Prostate gland (tissue), 2 donors: ENCODE measurements around the gene MYH6. TPM values are rescaled to one million over a fixed set of nuclear protein-coding genes. Genes with fewer than 3 reads are reported as not detected.

Source experiments
- DNase-seq: peaks from one replicate; pipeline ENCODE4 v3.0.0-alpha.2; 2019; ENCODE audit warnings: low spot score
- H3K27ac ChIP-seq, 2 donors: fragments of 200-600 bp; sonication (generic); 2 replicates each; pipeline ENCODE4 v1.5.1; 2017 to 2019
- H3K27me3 ChIP-seq: fragments of 200-600 bp; sonication (generic); replicated peaks from 2 replicates; pipeline ENCODE4 v1.5.1; 2019; ENCODE audit not compliant: insufficient read depth
- H3K36me3 ChIP-seq, 2 donors: fragments of 200-600 bp; sonication (generic); 1 replicate in 1 of 2; 2 replicates in 1 of 2; pipeline versions ENCODE4 v1.5.1 to v1.8.1; 2017 to 2019
- H3K4me1 ChIP-seq: fragments of 200-600 bp; sonication (generic); replicated peaks from 2 replicates; pipeline ENCODE4 v1.5.1; 2019
- H3K4me3 ChIP-seq, 2 donors: fragments of 200-600 bp; sonication (generic); 2 replicates each; pipeline ENCODE4 v1.5.1; 2017 to 2019
- H3K9me3 ChIP-seq: fragments of 200-600 bp; sonication (generic); 2 replicates; pipeline ENCODE4 v1.5.1; 2017
- CTCF ChIP-seq, 4 experiments: fragments of 200-600 bp in 2 of 4; fragments of 450-650 bp in 2 of 4; sonication (generic) in 2 of 4; IDR thresholded peaks; 1 replicate in 3 of 4; 2 replicates in 1 of 4; pipeline ENCODE4 v1.5.1; 2016 to 2019; ENCODE audit warnings: antibody characterized with exemption in 4 of 4, mild to moderate bottlenecking in 2 of 4, moderate library complexity in 2 of 4
- POLR2A ChIP-seq: fragments of 450-650 bp; IDR thresholded peaks from one replicate; pipeline ENCODE4 v1.6.1; 2016; ENCODE audit warnings: antibody characterized with exemption, mild to moderate bottlenecking
- POLR2AphosphoS5 ChIP-seq: sonication (generic); formaldehyde crosslinking; IDR thresholded peaks from one replicate; pipeline ENCODE4 v1.6.1; 2017; ENCODE audit warnings: antibody characterized with exemption
- WGBS: methylation state at CpG from one replicate; pipeline ENCODE4 v1.1.5; 2018; 5-methylcytosine and 5-hydroxymethylcytosine counted together
- intact Hi-C: fragments of 100-400 bp; cut with DNase I; formaldehyde crosslinking; loops from one replicate; pipeline ENCODE4 v1.14.2; 2022
- total RNA-seq, 2 donors: library from RNA; depleted of rRNA; stranded (reverse); fragments of >200 nt; gene quantifications; one replicate each; pipeline ENCODE4 v1.1.0, GENCODE V29; 2016

The MYH6 gene
- total RNA-seq, 2 donors from 2014 or later, result 3.1 TPM; not detected in 1

- no peak for DNase-seq
- H3K9me3 ChIP-seq, result no peaks in the 10 kb centered on the region
- H3K27ac ChIP-seq, result no peak overlapping the region
- 65% methylated on average over 3 of the region's 3 CpGs for WGBS
- H3K27me3 ChIP-seq, result no peaks in the 10 kb centered on the region
- H3K36me3 ChIP-seq, result no peaks in the 10 kb centered on the region
- no peaks in the 10 kb centered on the region for H3K4me1 ChIP-seq
- TF ChIP-seq CTCF (IDR thresholded peaks at IDR 0.05), result no peak
- no peak for TF ChIP-seq POLR2AphosphoS5
- TF ChIP-seq POLR2A, result no peak
- no peak overlapping the region for H3K4me3 ChIP-seq
- intact Hi-C loops, result no loop called here
These were observed 6.2 kb upstream of the MYH6 start for GRCh38 chr14:23414254-23414653.

GRCh38 chr14:23413681-23414080, 5.6 kb upstream of the MYH6 start:
- H3K27ac ChIP-seq, result no peak overlapping the region
- no peak overlapping the region for H3K4me3 ChIP-seq
- no peaks in the 10 kb centered on the region for H3K9me3 ChIP-seq
- intact Hi-C loops, result no loop called here
- no peak for TF ChIP-seq POLR2A
- no peak for TF ChIP-seq POLR2AphosphoS5
- TF ChIP-seq CTCF (IDR thresholded peaks at IDR 0.05), result no peak
- DNase-seq, result no peak
- no peaks in the 10 kb centered on the region for H3K27me3 ChIP-seq
- no peaks in the 10 kb centered on the region for H3K36me3 ChIP-seq
- no peaks in the 10 kb centered on the region for H3K4me1 ChIP-seq
- WGBS, result 96% methylated on average over 12 of the region's 16 CpGs

DNA sequence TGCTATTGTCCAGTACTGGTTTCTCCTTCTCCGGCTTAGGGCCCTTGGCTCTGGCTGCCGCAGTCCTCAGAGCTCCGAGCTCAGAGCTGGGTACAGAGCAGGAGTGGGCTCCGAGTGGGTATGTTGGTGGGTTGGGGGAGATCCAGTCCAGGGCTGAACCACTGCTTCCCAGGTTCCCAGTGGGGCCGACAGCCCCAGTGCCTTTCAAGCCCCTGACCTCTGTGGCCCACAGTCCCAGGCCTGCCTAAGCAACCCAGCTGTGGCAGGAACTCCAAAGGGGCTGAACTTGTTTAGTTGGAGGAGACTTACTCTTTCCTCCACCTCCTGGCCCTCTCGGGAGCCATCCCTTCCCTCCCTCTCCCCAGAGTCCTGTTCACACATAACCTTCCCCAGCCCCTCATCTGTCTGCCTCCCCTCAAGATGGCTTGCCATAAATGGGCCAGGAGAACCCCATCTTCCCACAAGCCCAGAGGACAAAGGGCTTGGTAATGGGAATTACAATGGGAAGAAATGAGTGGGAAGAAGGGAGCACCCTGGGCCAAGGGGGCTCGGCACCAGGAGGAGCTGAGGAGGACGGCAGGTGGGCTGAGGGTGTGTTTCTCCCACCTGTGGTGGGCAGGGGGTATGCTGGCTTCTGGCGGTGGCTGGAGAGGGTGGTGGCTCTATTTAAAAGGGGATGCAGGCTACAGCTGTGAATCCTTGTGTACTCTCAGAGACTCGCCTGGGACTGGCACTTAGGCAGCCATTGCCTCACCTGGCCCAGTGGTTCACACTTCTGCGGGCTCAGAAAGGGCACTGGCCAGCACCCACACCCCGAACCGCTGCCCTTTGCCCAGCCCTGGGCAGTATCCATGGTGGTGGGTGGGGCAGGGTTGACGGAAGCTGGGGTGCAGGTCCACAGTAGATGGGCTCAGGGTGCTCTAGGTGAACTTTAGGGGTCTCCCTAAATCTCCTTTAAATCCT, 3.8 kb upstream of the MYH6 start:
- H3K4me1 ChIP-seq, result no peaks in the 10 kb centered on the region
- H3K36me3 ChIP-seq, result no peaks in the 10 kb centered on the region
- H3K4me3 ChIP-seq, result no peak overlapping the region
- TF ChIP-seq POLR2A, result no peak
- no peak for TF ChIP-seq CTCF (IDR thresholded peaks at IDR 0.05)
- TF ChIP-seq POLR2AphosphoS5, result no peak
- intact Hi-C loops, result no loop called here
- no peak for DNase-seq
- no peaks in the 10 kb centered on the region for H3K9me3 ChIP-seq
- no peak overlapping the region for H3K27ac ChIP-seq
- WGBS, result 80% methylated on average over 14 of the region's 14 CpGs
- H3K27me3 ChIP-seq, result no peaks in the 10 kb centered on the region

GRCh38 chr14:23409966-23410635, 2.0 kb upstream of the MYH6 start:
- Histone ChIP-seq H3K4me3 (no peak overlapping the region), H3K36me3 (no peaks in the 10 kb centered on the region), H3K27me3 (no peaks in the 10 kb centered on the region), H3K9me3 (no peaks in the 10 kb centered on the region), H3K4me1 (no peaks in the 10 kb centered on the region), H3K27ac (no peak overlapping the region)
- intact Hi-C loops, result no loop called here
- no peak for TF ChIP-seq CTCF (IDR thresholded peaks at IDR 0.05)
- no peak for TF ChIP-seq POLR2AphosphoS5
- no peak for TF ChIP-seq POLR2A
- WGBS, result 91% methylated on average over 14 of the region's 14 CpGs
- DNase-seq, result no peak
